Epithelial cell of prostate (primary cell): Measurements from ENCODE around the gene BICRAL.
"Not testable (repeated sequence)": the region's sequence is repeated elsewhere in the genome, so short reads cannot be mapped to it uniquely, and the experiment has no call there.

Source experiments
- DNase-seq: peaks from one replicate; pipeline ENCODE4 v3.0.0-alpha.2; 2011; ENCODE audit warnings: low read depth, low spot score
- H3K27ac ChIP-seq: fragments of 450-650 bp; 2 replicates; pipeline ENCODE4 v1.5.1; 2017; ENCODE audit warnings: mild to moderate bottlenecking

Gene BICRAL

DNA sequence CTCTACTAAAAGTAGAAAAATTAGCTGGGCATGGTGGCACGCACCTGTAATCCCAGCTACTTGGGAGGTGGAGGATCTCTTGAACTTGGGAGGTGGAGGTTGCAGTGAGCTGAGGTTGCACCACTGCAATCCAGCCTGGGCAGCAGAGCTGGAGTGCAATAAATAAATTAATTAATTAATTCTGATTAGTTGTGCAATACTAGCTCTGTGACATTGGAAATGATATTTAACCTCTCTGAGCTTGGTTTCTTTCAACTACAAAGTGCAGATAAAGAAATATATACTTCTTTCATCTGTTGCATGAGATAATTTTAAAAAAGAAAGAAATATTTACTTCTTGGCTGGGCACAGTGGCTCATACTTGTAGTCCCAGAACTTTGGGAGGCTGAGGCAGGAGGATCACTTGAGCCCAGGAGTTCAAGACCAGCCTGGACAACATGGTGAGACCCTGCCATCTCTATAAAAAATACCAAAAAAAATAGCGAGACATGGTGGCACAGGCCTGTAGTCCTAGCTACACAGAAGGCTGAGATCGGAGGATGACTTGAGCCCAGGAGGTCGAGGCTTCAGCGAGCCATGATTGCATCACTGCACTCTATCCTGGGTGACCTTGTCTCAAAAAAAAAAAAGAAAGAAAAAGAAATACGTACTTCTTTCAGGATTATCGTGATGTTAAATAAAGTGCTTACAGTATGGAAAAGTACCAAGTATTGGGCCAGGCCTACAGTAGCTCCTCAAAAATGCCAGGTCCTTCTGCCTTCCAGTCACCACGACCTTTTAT lies 20.4 kb upstream of the BICRAL start:
- DNase-seq = no peak
- H3K27ac ChIP-seq = no peak overlapping the region

DNA sequence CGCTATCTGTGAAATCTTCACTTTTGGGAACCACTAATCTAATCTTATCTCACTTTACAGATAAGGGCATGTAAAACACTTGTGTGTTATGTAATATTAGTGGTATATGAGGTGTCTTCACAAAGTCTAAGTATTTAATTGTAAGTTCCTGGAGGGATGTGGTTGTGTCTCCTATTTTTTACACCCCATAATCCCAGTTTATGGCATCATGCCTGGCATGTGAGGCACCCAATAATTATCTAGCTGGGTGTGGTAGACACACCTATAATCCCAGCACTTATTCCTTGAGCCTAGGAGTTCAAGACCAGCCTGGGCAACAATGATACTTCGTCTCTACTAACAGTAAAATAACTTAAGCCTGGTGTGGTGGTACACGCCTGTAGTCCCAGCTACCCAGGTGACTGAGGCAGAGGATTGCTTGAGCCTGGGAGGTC lies 19.4 kb upstream of the BICRAL start:
- no peak overlapping the region for H3K27ac ChIP-seq
- no peak for DNase-seq

DNA sequence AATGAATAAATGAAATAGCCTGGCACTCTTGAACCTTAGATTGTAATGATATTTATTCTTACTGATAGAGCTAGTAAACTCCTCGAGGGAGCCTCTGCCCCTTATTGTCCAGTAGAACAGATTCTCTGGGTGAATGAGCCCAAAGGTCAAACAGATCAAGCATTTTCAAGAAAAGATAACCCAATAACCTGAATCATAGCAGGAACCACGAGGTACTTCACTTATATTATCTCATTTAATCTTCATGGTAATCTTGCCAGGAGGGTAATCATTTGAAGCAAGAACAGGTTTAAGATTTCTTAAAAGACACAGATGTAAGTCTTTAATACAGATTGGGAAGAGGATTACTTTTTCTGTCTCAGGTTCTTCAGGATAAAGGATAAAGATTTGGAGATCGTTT lies 18.9 kb upstream of the BICRAL start:
- no peak for DNase-seq
- H3K27ac ChIP-seq = no peak overlapping the region

DNA sequence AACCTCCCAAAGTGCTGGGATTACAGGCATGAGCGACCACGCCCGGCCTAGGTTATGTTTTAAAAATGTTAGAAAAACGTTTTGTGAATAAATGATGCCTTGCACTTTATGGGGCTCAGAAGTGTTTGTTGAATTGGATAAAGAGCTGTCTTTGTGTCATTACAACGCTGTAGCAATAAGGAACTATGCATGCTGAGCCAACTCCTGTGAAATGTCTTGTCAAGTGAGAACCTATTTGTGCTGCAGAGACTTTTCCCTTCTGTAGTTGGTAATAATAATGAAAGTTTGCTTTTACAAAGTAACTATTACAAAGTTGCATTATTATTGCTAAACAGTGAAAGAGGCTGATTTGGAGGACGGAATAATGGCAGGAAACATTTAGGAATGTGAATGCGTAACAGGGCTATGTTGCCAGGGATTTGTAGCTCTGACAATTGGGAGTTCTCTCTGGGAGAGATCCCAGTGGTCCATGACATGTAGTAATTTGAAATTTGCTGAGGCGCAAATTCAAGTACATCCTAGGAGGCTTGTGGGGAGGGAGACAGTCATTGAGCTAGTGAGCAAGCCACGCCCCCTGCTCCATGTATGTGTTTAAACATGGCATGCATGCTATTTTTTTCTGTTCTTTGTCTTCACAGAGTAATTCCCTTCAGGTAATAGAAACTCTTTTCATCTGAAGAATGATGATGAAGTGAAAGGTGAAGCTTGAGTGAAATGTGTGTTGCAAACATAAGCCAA lies 16.8 kb upstream of the BICRAL start:
- DNase-seq = no peak
- H3K27ac ChIP-seq = peak overlapping the region; percentile 74

GRCh38 chr6:42766163-42766670 lies 15.6 kb upstream of the BICRAL start:
- peak; percentile 68 for DNase-seq
- H3K27ac ChIP-seq = peak overlapping the region; percentile 74

DNA sequence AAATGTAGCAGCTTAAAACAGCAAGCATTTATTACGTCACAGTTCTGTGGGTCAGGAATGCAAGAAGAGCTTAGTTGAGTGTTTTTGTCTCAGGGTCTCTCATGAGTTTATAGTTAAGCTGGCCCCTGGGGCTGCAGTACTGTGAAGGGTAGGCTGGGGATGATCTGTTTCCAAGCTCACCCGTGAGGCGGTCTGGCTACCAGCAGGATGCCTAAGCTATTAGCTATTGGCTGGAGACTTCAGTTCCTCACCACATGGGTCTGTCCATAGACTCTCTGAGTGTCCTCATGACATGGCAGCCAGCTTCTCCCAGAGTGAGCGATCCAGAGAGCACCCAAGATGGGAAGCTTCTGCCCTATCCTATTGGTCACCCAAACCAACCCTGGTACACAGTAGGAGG lies 12.8 kb upstream of the BICRAL start:
- H3K27ac ChIP-seq = no peak overlapping the region
- DNase-seq = no peak

DNA sequence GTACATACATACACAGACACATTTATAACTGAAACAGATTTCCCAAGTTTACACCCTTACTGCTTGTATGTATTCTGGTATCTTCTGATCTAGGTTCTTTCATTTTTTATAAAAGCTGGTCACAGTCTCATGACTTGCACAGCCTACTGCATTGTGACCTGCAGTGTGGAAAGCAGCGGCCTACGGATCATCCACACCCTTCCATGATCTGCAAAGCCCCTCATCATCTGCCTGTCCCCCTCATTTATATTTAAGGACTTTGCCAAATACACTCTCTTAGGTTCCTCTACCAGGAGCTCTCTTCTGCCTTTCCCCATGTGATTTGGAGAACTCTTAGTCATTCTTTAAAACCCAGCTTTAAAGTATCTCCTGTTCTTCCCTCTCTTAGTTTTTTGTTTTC lies 12.0 kb upstream of the BICRAL start:
- no peak overlapping the region for H3K27ac ChIP-seq
- DNase-seq = no peak

GRCh38 chr6:42771741-42772100 lies 10.1 kb upstream of the BICRAL start:
- no peak overlapping the region for H3K27ac ChIP-seq
- no peak for DNase-seq

GRCh38 chr6:42774201-42774600 lies 7.7 kb upstream of the BICRAL start:
- no peak for DNase-seq
- peak overlapping the region; percentile 23 for H3K27ac ChIP-seq

DNA sequence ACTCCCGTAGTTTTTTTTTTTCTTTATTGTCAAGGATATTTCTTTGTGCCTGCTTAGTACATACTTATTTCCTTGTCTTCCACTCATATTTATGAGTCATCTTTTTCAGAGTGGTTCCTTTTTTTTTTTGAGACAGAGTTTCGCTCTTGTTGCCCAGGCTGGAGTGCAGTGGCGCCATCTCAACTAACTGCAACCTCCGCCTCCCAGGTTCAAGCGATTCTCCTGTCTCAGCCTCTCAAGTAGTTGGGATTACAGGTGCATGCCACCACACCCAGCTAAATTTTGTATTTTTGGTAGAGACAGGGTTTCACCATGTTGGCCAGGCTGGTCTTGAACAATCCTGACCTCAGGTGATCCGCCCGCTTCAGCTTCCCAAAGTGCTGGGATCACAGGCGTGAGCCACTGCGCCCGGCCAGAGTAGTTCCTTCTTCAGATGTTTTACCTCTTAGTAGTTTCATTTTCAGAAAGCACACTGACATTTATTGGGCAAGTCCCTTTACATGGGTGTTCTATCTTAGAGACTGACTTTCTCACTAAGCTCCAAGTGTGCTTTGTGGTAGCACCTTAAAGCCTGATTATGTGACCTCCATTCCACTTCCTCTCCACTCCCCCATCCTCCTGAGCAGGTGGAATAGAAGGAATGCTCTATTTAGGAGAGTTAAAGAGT lies 6.9 kb upstream of the BICRAL start:
- H3K27ac ChIP-seq = peak overlapping the region; percentile 23
- not testable (repeated sequence) for DNase-seq

DNA sequence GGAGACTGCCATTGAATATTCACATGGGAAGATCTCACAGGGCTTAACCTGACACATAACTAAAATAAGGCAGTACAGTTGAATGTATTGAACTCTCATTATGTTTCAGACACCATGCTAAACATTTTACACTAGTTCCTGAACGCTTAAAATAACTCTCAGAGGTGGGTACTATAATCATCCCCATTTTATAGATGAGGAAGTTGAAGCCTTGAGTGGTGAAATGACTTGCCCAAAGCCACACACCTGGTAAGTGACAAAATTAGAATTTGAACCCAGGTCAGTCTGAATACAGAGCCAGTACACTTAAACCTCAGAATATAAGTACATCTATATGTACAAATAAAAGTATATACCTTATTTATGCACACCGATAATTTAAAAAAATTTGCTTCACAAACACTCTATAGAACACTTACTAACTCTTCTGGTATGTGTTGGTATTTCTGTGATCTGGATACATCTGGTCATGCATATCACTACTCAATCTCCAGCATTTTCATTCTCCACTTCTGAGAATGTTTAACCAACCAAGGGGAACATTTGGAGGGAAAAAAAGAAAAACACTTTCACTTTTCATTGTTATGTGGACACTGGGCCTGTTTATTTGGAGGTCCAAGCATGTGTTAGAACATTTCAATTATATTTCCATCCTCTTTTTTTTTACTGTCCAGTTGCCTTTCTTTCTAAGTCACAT lies 4.6 kb upstream of the BICRAL start:
- no peak for DNase-seq
- no peak overlapping the region for H3K27ac ChIP-seq

GRCh38 chr6:42778122-42778521 lies 3.7 kb upstream of the BICRAL start:
- no peak overlapping the region for H3K27ac ChIP-seq
- DNase-seq = no peak

DNA sequence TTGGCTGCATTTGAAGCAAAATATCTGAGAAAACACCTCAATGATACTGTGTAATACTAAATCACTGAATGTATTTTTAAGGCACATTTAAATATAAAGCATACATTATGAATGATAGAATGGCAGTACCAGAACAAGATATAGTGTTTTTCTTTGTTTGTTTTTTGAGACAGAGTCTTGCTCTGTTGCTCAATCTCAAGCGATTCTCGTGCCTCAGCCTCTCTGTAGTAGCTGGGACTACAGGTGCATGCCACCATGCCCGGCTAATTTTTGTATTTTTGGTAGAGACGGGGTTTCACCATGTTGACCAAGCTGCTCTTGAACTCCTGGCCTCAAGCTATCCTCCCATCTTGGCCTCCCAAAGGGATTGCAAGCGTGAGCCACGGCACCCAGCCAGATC lies 2.3 kb upstream of the BICRAL start:
- DNase-seq = no peak
- no peak overlapping the region for H3K27ac ChIP-seq

DNA sequence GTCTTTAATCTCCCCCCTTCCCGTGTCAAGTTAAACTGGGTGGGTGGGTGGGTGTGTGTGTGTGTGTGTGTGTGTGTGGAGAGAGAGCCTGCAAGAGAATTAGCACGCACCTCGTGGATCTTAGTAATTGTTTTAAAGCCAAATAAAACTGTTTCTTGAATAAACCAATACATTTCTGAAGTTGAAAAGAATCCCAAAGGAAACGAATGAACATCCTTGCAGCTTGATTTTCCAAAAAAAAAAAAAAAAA lies 381 bp upstream of the BICRAL start:
- DNase-seq = no peak
- H3K27ac ChIP-seq = peak overlapping the region; percentile 91

GRCh38 chr6:42782689-42783176 lies 881 bp downstream of the BICRAL start:
- no peak for DNase-seq
- peak overlapping the region; percentile 91 for H3K27ac ChIP-seq

DNA sequence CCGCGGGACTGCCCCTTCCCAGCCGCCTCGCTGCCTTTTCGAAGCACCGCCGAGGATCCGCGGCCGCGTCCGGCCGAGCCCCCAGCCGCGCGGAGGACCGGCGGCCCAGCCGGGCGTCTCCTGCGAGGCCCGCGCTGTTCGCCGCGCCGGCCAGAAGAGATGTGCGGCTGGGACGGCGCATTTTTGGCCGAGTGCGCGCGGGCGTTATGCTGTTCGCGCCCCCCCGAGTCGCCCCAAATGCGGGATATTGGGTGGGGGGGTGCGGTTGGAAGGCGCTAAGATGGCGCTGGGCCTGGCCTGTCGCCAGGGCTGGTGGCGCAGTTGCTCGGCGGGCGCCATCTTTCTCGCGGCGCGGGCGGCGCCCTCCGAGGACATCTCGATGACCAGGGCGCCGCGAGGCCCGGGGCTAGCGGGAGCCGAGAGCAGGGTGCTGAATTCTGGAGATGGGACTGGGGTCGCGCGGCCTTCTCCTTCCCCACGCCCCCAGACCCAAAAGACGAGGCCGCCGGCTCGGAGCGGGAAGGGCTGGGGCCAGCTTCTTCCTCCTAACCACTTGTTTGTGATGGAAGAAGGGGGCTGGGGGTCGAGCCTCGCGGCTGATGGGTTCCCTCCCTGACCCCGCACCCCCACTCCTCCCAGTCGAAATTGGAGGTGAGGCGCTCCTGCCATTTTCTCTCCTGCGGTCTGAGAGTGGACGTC lies 1.5 kb downstream of the BICRAL start:
- peak overlapping the region; percentile 91 for H3K27ac ChIP-seq

DNA sequence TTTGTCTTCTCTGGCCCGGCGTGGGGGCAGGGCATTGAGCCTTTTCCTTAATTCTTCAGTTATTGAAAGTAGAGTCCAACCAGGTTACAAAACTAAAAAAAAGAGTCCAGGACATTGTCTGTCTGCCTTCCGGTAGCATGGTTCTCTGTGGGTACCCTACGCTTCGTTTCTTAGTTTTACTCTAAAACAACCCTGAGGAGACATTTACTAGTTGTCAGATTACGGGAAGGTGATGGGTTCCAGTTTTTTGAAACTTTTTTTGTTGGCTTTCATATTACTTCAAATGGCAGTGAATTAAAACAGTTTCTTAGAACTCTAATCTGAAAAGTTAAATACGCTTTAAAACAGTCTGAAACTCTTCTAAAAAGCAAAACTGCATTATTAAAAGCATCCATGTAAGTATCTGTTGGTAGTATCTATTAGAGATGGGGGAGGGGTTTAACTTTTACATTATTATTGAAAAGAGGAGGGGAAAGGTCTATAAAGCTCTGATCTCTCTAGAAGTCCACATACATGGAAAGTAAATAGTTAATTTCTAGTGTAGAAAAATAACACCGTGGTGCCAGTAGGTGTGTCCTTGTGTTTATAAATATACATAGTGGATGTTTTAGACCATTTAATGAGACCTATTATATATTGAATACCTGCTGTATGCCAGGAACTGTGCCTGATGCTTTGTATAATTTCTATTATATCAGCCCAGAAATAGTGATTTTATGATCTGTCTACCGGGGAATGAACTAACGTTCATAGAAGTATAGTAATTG lies 2.2 kb downstream of the BICRAL start:
- DNase-seq = no peak
- peak overlapping the region; percentile 91 for H3K27ac ChIP-seq

More for the DNA sequence above, 1.5 kb downstream of the BICRAL start:
- DNase-seq = no peak

- DNase-seq = no peak
- no peak overlapping the region for H3K27ac ChIP-seq
Observed at GRCh38 chr6:42784717-42785498, 3.1 kb downstream of the BICRAL start.
